Breast epithelium (tissue), 4 donors: Measurements from ENCODE around the gene EXOSC5. TPM values are rescaled to one million over a fixed set of nuclear protein-coding genes. Genes with fewer than 3 reads are reported as not detected.
"Not testable (repeated sequence)": the region's sequence is repeated elsewhere in the genome, so short reads cannot be mapped to it uniquely, and the experiment has no call there.

Source experiments
- DNase-seq, 2 donors: peaks; one replicate each; pipeline ENCODE4 v3.0.0-alpha.2; 2019; ENCODE audit warnings: low spot score in 2 of 2
- H3K27ac ChIP-seq, 2 donors: fragments of 200-600 bp; sonication (generic) in 1 of 2; one replicate each; pipeline ENCODE4 v1.5.1; 2016 to 2019; ENCODE audit warnings: mild to moderate bottlenecking in 1 of 2
- H3K27me3 ChIP-seq, 2 donors: fragments of 200-600 bp; sonication (generic) in 1 of 2; one replicate each; pipeline versions ENCODE4 v1.5.1 to v1.6.0; 2017 to 2019; ENCODE audit warnings: control low read depth in 1 of 2, mild to moderate bottlenecking in 1 of 2
- H3K36me3 ChIP-seq: fragments of 200-600 bp; one replicate; pipeline ENCODE4 v1.5.1; 2019
- H3K4me1 ChIP-seq, 2 donors: fragments of 200-600 bp; sonication (generic); one replicate each; pipeline ENCODE4 v1.5.1; 2016 to 2019; ENCODE audit warnings: control low read depth in 1 of 2
- H3K4me3 ChIP-seq, 3 donors: fragments of 200-600 bp; sonication (generic); 1 replicate in 2 of 3; 2 replicates in 1 of 3; pipeline ENCODE4 v1.5.1; 2016 to 2019; ENCODE audit warnings: mild to moderate bottlenecking in 3 of 3, moderate library complexity in 2 of 3
- H3K9me3 ChIP-seq, 2 donors: fragments of 200-600 bp; sonication (generic) in 1 of 2; one replicate each; pipeline ENCODE4 v1.5.1; 2016 to 2019; ENCODE audit warnings: control low read depth in 1 of 2
- POLR2A ChIP-seq: fragments of 450-650 bp; IDR thresholded peaks from one replicate; pipeline ENCODE4 v1.6.1; 2016; ENCODE audit warnings: antibody characterized with exemption, mild to moderate bottlenecking, moderate library complexity
- POLR2AphosphoS5 ChIP-seq, 3 donors: sonication (generic); formaldehyde crosslinking; IDR thresholded peaks; one replicate each; pipeline ENCODE4 v1.6.1; 2017; ENCODE audit warnings: antibody characterized with exemption in 3 of 3
- intact Hi-C: fragments of 100-400 bp; cut with DNase I; formaldehyde crosslinking; loops from one replicate; pipeline ENCODE4 v1.15.1; 2023; ENCODE audit warnings: low total_unique reads
- total RNA-seq, 3 donors: library from RNA; depleted of rRNA; stranded (reverse); fragments of >200 nt; gene quantifications; one replicate each; pipeline ENCODE4 v1.1.0, GENCODE V29; 2016
- TF ChIP-seq, protein P1 (sequence below), 3 donors: fragments of 450-650 bp; IDR thresholded peaks; one replicate each; pipeline ENCODE4 v1.5.1; 2016 to 2017; ENCODE audit warnings: antibody characterized with exemption in 3 of 3, mild to moderate bottlenecking in 3 of 3, moderate library complexity in 3 of 3

EXOSC5 gene
- total RNA-seq, 3 donors from 2014 or later = 18.2 to 20.6 (median 18.7) TPM

DNA sequence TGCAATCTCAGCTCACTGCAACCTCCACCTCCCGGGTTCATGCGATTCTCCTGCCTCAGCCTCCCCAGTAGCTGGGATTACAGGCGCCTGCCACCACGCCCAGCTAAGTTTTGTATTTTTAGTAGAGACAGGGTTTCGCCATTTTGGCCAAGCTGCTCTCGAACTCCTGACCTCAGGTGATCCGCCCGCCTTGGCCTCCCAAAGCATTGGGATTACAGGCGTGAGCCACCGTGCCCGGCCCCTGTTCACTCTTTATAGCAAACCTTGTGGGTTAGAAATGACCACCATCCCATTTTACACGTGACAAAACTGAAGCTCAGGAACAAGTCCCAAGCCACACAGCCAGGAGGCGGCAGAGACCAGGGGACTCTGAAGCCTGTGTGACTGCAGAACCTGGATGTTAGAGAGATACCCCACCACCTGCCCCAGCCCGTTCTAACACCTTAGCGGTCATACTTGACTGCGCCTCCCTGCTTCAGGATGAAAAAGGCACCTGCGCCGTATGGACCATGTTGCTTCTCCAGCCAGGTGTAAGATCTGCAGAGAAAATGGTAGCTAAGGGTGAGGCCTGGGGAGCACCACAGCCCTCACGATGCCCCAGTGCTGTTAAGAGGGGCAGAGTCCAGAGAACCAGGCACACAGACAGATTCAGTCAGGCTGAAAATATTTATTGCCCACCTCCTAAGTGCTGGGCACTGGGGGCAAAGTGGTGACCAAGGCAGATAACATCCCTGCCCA, 38.9 kb upstream of the EXOSC5 start:
- TF ChIP-seq POLR2AphosphoS5 (IDR thresholded peaks at IDR 0.05) (no peak), POLR2A (no peak)
- TF ChIP-seq, protein P1, sequence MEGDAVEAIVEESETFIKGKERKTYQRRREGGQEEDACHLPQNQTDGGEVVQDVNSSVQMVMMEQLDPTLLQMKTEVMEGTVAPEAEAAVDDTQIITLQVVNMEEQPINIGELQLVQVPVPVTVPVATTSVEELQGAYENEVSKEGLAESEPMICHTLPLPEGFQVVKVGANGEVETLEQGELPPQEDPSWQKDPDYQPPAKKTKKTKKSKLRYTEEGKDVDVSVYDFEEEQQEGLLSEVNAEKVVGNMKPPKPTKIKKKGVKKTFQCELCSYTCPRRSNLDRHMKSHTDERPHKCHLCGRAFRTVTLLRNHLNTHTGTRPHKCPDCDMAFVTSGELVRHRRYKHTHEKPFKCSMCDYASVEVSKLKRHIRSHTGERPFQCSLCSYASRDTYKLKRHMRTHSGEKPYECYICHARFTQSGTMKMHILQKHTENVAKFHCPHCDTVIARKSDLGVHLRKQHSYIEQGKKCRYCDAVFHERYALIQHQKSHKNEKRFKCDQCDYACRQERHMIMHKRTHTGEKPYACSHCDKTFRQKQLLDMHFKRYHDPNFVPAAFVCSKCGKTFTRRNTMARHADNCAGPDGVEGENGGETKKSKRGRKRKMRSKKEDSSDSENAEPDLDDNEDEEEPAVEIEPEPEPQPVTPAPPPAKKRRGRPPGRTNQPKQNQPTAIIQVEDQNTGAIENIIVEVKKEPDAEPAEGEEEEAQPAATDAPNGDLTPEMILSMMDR (IDR thresholded peaks at IDR 0.05) = no peak
- intact Hi-C loops = no loop called here
- no peak for DNase-seq

DNA sequence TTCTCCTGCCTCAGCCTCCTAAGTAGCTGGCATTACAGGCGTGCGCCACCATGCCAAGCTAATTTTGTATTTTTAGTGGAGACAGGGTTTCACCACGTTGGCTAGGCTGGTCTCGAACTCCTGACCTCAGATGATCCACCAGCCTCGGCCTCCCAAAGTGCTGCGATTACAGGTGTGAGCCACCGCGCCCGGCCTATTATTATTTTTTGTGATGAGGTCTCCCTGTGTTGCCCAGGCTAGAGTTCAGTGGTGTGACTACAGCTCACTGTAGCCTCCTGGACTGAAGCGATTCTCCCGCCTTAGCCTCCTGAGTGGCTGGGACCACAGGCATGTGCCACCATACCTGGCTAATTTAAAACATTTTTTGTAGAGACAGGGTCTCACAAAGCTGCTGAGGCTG, 38.2 kb upstream of the EXOSC5 start:
- H3K27me3 ChIP-seq, intact Hi-C loops, H3K4me3 ChIP-seq, DNase-seq, H3K27ac ChIP-seq, H3K4me1 ChIP-seq, H3K9me3 ChIP-seq, H3K36me3 ChIP-seq: not testable (repeated sequence)

More for the DNA sequence above, 38.9 kb upstream of the EXOSC5 start:
- Histone ChIP-seq H3K4me1 (no peaks in the 10 kb centered on the region), H3K27me3 (no peaks in the 10 kb centered on the region), H3K27ac (no peak overlapping the region), H3K9me3 (no peaks in the 10 kb centered on the region), H3K4me3 (no peak overlapping the region), H3K36me3 (no peaks in the 10 kb centered on the region)

DNA sequence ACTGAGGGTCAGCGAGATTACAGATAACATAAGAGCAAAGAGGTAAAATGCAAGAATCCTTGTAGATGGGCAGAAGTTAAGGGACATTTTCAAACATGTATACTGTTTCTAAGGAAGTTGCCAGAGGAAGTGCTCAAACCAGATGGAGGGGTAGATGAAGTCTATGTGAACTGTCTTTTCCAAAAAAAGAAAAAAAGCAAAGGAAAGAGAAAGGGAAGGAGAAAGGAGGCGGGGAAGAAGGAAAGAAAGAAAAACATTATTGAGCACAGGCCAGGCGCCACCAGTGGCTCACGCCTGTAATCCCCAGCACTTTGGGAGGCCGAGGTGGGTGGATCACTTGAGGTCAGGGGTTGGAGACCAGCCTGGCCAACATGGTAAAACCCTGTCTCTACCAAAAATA, 37.3 kb upstream of the EXOSC5 start:
- Histone ChIP-seq H3K4me3 (no peak overlapping the region), H3K27me3 (no peaks in the 10 kb centered on the region), H3K9me3 (no peaks in the 10 kb centered on the region), H3K4me1 (no peaks in the 10 kb centered on the region), H3K36me3 (no peaks in the 10 kb centered on the region), H3K27ac (no peak overlapping the region)
- intact Hi-C loops = no loop called here
- no peak for TF ChIP-seq POLR2A
- no peak for TF ChIP-seq POLR2AphosphoS5 (IDR thresholded peaks at IDR 0.05)
- TF ChIP-seq, protein P1 (IDR thresholded peaks at IDR 0.05) = no peak
- no peak for DNase-seq

DNA sequence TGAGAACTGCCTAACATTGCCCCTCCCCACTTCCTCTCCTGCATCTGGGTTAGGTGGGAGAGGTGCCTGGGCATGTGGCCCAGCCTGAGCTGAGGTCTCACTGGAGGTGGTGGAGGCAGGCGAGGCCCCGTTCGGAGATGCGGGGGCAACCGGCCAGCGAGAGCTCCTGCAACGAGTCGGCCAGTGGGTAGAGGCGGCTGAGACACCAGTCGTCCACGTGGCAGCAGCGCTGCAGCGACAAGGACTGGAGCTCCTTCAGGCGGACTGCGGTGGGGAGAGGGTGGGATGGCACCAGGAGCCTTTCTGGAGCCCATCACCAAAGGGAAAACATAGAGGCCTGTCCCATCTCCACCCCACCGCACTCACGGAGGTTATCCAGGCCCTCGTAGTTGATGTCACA, 36.0 kb upstream of the EXOSC5 start:
- no peak overlapping the region for H3K4me3 ChIP-seq
- peaks cover 0 to 9% of the 10 kb centered on the region in 2 donors for H3K4me1 ChIP-seq
- H3K27ac ChIP-seq = no peak overlapping the region
- intact Hi-C loops = no loop called here
- TF ChIP-seq POLR2A = no peak
- TF ChIP-seq, protein P1 (IDR thresholded peaks at IDR 0.05) = no peak
- no peak for TF ChIP-seq POLR2AphosphoS5 (IDR thresholded peaks at IDR 0.05)
- no peaks in the 10 kb centered on the region for H3K9me3 ChIP-seq
- H3K27me3 ChIP-seq = no peaks in the 10 kb centered on the region
- no peaks in the 10 kb centered on the region for H3K36me3 ChIP-seq
- DNase-seq = no peak

DNA sequence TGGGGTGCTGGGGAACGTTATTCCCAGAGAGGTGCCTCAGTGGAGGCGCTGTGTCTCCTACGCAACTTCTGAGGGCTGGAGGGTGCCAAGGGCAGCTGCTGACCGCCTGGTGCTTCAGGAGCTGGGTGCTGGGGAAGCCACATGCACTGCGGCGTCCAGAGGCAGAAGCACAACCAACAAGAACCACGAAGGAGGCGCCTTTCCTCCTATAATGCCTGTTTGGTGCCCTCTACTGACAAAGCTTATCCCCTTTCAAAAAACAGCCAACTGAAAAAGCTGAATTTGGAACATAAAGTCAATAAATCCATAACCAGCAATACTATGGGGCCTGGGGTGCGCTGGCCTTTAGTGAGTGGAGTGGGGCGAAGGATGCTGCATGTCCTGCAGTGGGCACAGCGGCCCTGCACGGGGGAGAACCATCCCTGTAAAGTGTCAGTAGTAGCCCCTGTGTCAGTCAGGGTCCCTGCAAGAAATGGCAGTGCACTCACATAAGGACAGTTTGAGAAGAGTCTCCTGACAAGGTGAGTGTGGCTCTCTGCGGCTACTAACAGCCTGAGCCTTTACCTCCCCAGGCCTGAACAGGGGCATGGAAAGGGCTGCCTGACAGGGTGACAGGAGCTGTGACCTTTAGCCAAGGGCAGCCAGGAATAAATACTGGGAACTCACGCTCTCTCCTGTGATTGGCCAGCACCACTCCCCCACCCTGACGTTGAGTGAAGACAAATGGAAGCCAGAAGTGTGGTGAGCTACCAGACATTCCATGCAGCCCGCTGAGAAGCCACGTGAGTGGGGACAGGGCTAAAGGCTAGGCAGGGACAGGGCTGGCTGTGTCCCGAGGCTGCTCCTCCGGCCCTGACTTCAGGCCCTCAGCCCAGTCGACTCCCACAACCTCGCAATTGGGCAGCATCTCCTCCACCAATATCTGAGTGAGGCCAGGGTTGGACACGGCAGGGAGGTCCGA, 34.5 kb upstream of the EXOSC5 start:
- Histone ChIP-seq H3K9me3 (no peaks in the 10 kb centered on the region), H3K4me1 (peaks cover 0 to 9% of the 10 kb centered on the region in 2 donors), H3K27ac (no peak overlapping the region), H3K27me3 (no peaks in the 10 kb centered on the region), H3K4me3 (no peak overlapping the region), H3K36me3 (no peaks in the 10 kb centered on the region)
- intact Hi-C loops = no loop called here
- no peak for DNase-seq
- TF ChIP-seq, protein P1 (IDR thresholded peaks at IDR 0.05) = no peak
- TF ChIP-seq POLR2A = no peak
- TF ChIP-seq POLR2AphosphoS5 (IDR thresholded peaks at IDR 0.05) = no peak
